Caco-2 (cell line): ENCODE results near the gene CRACR2B. TPM values are rescaled to one million over a fixed set of nuclear protein-coding genes. Genes with fewer than 3 reads are reported as not detected.

Source experiments
- BruUV-seq: library from RNA; stranded (reverse); fragments of 400-500 nt; replicated peaks from 2 replicates; lab custom pipeline; 2021; lab: Mats Ljungman, UMichigan
- CTCF ChIA-PET: fragments of 300-600 bp; sonication (Branson Sonifier 250); formaldehyde crosslinking; loops from one replicate; lab custom pipeline; 2022; ENCODE audit warnings: antibody characterized with exemption; lab: Charles Lee
- POLR2A ChIA-PET: fragments of 300-600 bp; sonication (Branson Sonifier 250); formaldehyde crosslinking; loops from one replicate; lab custom pipeline; 2022; ENCODE audit warnings: antibody characterized with exemption; lab: Charles Lee
- DNase-seq, 2 experiments: peaks; one replicate each; pipeline versions ENCODE4 v3.0.0 to v3.0.0-alpha.2; 2020 to 2022
- H3K27me3 ChIP-seq: replicated peaks from 2 replicates; pipeline ENCODE4 v1.6.0; 2011; ENCODE audit warnings: low read length; ENCODE audit not compliant: control insufficient read depth, insufficient read depth
- H3K36me3 ChIP-seq: 2 replicates; pipeline ENCODE4 v1.5.1; 2011; ENCODE audit warnings: low read length; ENCODE audit not compliant: control insufficient read depth, insufficient read depth
- H3K4me1 ChIP-seq: fragments of 250-450 bp; sonication (Bioruptor Pico); 2 replicates; pipeline ENCODE4 v1.5.1; 2020; ENCODE audit warnings: mild to moderate bottlenecking
- H3K4me3 ChIP-seq: 2 replicates; pipeline ENCODE4 v1.5.1; 2011; ENCODE audit warnings: low read depth, mild to moderate bottlenecking, control low read depth, low read length
- H3K9me3 ChIP-seq: fragments of 250-450 bp; sonication (Bioruptor Pico); 2 replicates; pipeline ENCODE4 v1.5.1; 2020; ENCODE audit warnings: mild to moderate bottlenecking, moderate library complexity
- H3K27ac Mint-ChIP-seq: one replicate; pipeline ENCODE4 v1.8.0; 2022; ENCODE audit warnings: mixed read lengths; ENCODE audit not compliant: unreplicated experiment
- H3K27me3 Mint-ChIP-seq: one replicate; pipeline ENCODE4 v1.8.0; 2022; ENCODE audit warnings: mixed read lengths; ENCODE audit not compliant: insufficient read depth, unreplicated experiment
- H3K36me3 Mint-ChIP-seq: one replicate; pipeline ENCODE4 v1.8.0; 2022; ENCODE audit warnings: mild to moderate bottlenecking, mixed read lengths; ENCODE audit not compliant: insufficient read depth, unreplicated experiment
- H3K4me1 Mint-ChIP-seq: one replicate; pipeline ENCODE4 v1.8.0; 2022; ENCODE audit warnings: low read depth, mixed read lengths; ENCODE audit not compliant: unreplicated experiment
- H3K4me3 Mint-ChIP-seq: one replicate; pipeline ENCODE4 v1.8.0; 2022; ENCODE audit warnings: mild to moderate bottlenecking, moderate library complexity, mixed read lengths; ENCODE audit not compliant: unreplicated experiment
- H3K9me3 Mint-ChIP-seq: one replicate; pipeline ENCODE4 v1.8.0; 2022; ENCODE audit warnings: mixed read lengths; ENCODE audit not compliant: unreplicated experiment
- intact Hi-C: fragments of 100-400 bp; cut with micrococcal nuclease; formaldehyde crosslinking; loops from one replicate; pipeline ENCODE4 v1.10.0; 2022; ENCODE audit not compliant: unreplicated experiment
- total RNA-seq: library from RNA; stranded (reverse); gene quantifications from 2 replicates; pipeline ENCODE4 v1.2.3, GENCODE V29; 2022
- TF ChIP-seq, protein P1 (sequence below), 2 experiments: fragments of 200-600 bp in 1 of 2; IDR thresholded peaks; 1 replicate in 1 of 2; 2 replicates in 1 of 2; pipeline versions ENCODE4 v1.5.1 to v1.8.0; 2011 to 2022; ENCODE audit warnings: antibody characterized with exemption in 1 of 2, control low read depth in 1 of 2, inconsistent platforms in 1 of 2, low read depth in 1 of 2, low read length in 1 of 2, mild to moderate bottlenecking in 1 of 2, moderate library complexity in 1 of 2; ENCODE audit not compliant: insufficient read depth in 1 of 2, severe bottlenecking in 1 of 2, unreplicated experiment in 1 of 2

CRACR2B gene
- total RNA-seq, 1 experiment from 2014 or later: 15.4 TPM

DNA sequence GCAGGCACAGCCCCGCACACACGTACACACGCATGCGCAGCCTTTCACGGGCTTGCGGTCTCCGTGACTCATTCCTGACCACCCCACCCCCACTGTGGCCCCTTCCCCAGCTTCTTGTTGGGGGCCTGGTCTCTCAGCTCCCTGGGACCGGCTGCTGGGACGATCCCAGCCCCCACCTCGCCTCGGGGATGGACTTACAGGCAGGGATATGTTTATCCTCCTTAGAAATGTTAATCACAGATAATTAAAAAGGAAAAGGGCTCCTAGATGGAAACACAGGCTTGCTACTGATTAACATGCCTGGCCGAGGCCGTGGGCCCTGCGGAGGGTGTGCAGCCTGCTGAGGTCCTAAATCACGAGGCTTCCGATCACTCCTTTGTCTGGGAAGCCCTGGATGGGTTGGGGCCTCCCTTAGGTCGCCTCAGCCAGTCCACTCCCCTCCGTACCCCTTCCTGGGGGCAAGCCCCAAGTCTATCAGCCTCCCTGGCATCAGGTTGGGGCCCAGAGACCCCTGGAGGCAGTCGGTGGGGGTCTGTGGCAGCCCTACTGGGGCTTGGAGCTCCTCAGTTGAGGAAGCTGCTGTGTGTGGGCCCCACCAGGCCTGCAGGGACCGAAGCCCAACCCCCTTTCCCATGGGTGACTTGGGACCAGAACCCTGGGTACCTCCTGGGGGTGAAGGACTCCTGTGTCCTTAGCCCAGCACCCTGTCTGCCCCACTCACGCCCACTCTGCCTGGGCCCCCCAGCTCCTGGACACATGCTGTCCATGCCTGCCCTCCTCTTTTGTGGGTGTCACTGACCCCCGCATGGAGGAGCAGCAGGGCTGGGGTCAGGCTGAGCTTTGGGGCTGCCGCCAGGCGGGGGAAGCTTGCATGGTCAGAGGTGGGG lies 35.5 kb downstream of the CRACR2B start:
- TF ChIP-seq, protein P1, sequence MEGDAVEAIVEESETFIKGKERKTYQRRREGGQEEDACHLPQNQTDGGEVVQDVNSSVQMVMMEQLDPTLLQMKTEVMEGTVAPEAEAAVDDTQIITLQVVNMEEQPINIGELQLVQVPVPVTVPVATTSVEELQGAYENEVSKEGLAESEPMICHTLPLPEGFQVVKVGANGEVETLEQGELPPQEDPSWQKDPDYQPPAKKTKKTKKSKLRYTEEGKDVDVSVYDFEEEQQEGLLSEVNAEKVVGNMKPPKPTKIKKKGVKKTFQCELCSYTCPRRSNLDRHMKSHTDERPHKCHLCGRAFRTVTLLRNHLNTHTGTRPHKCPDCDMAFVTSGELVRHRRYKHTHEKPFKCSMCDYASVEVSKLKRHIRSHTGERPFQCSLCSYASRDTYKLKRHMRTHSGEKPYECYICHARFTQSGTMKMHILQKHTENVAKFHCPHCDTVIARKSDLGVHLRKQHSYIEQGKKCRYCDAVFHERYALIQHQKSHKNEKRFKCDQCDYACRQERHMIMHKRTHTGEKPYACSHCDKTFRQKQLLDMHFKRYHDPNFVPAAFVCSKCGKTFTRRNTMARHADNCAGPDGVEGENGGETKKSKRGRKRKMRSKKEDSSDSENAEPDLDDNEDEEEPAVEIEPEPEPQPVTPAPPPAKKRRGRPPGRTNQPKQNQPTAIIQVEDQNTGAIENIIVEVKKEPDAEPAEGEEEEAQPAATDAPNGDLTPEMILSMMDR (IDR thresholded peaks at IDR 0.05; ENCODE audit: insufficient read depth in 1 of 2, low read depth in 1 of 2, low read length in 1 of 2, severe bottlenecking in 1 of 2, unreplicated experiment in 1 of 2): no peak
- no peaks in the 10 kb centered on the region; the same call in 1 of the 2 replicates for H3K36me3 ChIP-seq
- H3K4me3 Mint-ChIP-seq: no peak overlapping the region
- peak overlapping the region; percentile 42 for H3K27ac Mint-ChIP-seq
- no peaks in the 10 kb centered on the region for H3K9me3 ChIP-seq
- H3K4me1 ChIP-seq: no peaks in the 10 kb centered on the region
- no peak overlapping the region for H3K4me3 ChIP-seq
- no peaks in the 10 kb centered on the region for H3K27me3 Mint-ChIP-seq
- intact Hi-C loops: no loop called here
- no peak for DNase-seq
- CTCF ChIA-PET: no interaction called here
- H3K27me3 ChIP-seq: no peaks in the 10 kb centered on the region
- H3K4me1 Mint-ChIP-seq: no peaks in the 10 kb centered on the region
- H3K9me3 Mint-ChIP-seq: no peaks in the 10 kb centered on the region
- POLR2A ChIA-PET: interaction anchor here (0.5 kb wide), 1 partner anchor 32 kb away, joined by 3 read pairs; no protein-coding TSS in a partner anchor
- no TSS peak for BruUV-seq
- peaks cover 86% of the 10 kb centered on the region for H3K36me3 Mint-ChIP-seq

DNA sequence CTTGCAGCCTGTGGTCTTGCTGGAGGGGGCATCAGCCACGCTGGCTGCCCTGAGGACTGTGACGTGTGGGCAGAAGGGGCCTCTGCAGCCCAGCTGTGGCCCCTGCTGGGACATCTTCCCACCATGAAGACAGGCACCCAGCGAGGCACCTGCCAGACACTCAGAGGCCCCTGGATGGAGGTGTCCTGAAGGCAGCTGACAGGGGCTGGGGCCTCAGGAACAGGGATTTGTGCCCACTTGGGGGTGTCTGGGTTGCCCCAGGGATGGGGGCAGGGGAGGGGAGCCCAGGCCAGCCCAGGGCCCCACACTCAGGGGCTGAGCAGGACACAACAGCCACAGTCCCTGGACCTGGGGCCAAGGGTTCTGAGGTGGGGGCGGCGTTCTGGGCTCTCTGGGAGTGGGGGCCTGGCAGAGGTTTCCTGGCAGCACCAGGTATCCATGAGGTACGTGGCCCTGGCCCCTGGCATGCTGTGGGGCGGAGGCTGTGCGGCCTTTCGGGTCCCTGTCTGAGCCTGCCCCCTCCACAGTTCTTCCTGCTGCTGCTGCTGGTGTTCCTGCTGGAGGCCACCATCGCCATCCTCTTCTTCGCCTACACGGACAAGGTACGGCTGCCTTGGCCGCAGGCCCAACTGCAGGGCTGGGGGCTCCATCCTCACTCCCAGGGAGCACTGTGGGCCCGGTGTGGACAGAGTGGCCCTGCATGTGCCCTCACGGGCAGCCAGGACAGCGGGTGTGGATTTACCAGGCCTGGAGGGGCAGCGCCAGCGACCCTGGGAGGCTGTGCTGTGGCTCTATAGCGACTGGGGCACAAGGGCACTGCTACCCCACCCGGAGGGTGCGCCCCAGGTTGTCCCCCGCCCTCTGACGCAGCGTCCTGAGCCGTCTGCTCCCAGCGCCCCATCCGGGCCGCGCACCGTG lies 36.5 kb downstream of the CRACR2B start:
- H3K4me1 ChIP-seq: no peaks in the 10 kb centered on the region
- no peak overlapping the region for H3K4me3 ChIP-seq
- DNase-seq: no peak
- no peaks in the 10 kb centered on the region for H3K27me3 ChIP-seq
- Mint-ChIP-seq H3K36me3 (peaks cover 95% of the 10 kb centered on the region), H3K27me3 (no peaks in the 10 kb centered on the region), H3K9me3 (no peaks in the 10 kb centered on the region), H3K27ac (no peak overlapping the region), H3K4me3 (no peak overlapping the region), H3K4me1 (no peaks in the 10 kb centered on the region)
- ChIA-PET POLR2A (no interaction called here), CTCF (interaction anchor here (0.7 kb wide), 1 partner anchor 621 kb away, joined by 3 read pairs; no protein-coding TSS in a partner anchor)
- TF ChIP-seq, protein P1 (IDR thresholded peaks at IDR 0.05; ENCODE audit: insufficient read depth in 1 of 2, low read depth in 1 of 2, low read length in 1 of 2, severe bottlenecking in 1 of 2, unreplicated experiment in 1 of 2): no peak
- H3K9me3 ChIP-seq: no peaks in the 10 kb centered on the region
- intact Hi-C loops: no loop called here
- BruUV-seq: no TSS peak
- H3K36me3 ChIP-seq: no peaks in the 10 kb centered on the region; the same call in 1 of the 2 replicates

DNA sequence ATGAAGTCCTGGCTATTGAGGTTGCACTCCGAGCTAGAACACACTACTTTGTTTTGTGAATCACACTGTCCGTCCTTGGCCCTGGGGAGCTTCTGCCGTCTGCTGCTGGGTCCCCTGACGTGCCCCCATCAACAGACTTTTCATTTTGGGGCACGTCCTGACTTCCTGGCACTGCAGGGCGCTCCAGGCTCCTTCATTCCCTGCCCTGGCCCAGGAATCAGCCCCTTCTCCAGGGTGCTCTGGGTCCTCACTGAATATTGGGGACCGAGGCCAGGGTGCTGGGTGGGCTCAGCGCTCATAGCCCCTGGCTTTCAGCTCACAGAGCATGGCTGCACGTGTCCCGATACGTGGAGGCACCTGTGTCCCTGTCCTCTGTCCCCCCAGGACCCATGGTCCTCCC lies 37.2 kb downstream of the CRACR2B start:
- ChIA-PET POLR2A (no interaction called here), CTCF (interaction anchor here (0.7 kb wide), 1 partner anchor 620 kb away, joined by 3 read pairs; no protein-coding TSS in a partner anchor)
- no TSS peak for BruUV-seq
- H3K36me3 ChIP-seq: no peaks in the 10 kb centered on the region; the same call in 1 of the 2 replicates
- Mint-ChIP-seq H3K4me1 (no peaks in the 10 kb centered on the region), H3K9me3 (no peaks in the 10 kb centered on the region), H3K27ac (no peak overlapping the region), H3K36me3 (peaks cover 96% of the 10 kb centered on the region), H3K27me3 (no peaks in the 10 kb centered on the region), H3K4me3 (no peak overlapping the region)
- no peaks in the 10 kb centered on the region for H3K9me3 ChIP-seq
- no peak for DNase-seq
- no peak overlapping the region for H3K4me3 ChIP-seq
- TF ChIP-seq, protein P1 (IDR thresholded peaks at IDR 0.05; ENCODE audit: insufficient read depth in 1 of 2, low read depth in 1 of 2, low read length in 1 of 2, severe bottlenecking in 1 of 2, unreplicated experiment in 1 of 2): no peak
- no peaks in the 10 kb centered on the region for H3K27me3 ChIP-seq
- no peaks in the 10 kb centered on the region for H3K4me1 ChIP-seq
- intact Hi-C loops: no loop called here
